Fibroblast of skin of scalp (primary cell): ENCODE results near the gene TUBG2. TPM values are rescaled to one million over a fixed set of nuclear protein-coding genes. Genes with fewer than 3 reads are reported as not detected.
"Not testable (repeated sequence)": the region's sequence is repeated elsewhere in the genome, so short reads cannot be mapped to it uniquely, and the experiment has no call there.

ENCODE experiments used
- DNase-seq: peaks from one replicate; pipeline ENCODE4 v3.0.0-alpha.2; 2013
- polyA plus RNA-seq, 2 experiments: library from polyadenylated mRNA; unstranded; fragments of 120-200 nt; gene quantifications; one replicate each; pipeline ENCODE4 v1.2.1, GENCODE V29; 2013; ENCODE audit not compliant: insufficient read length in 2 of 2

The TUBG2 gene
- polyA plus RNA-seq (2013, experiment 1 of 2; ENCODE audit: insufficient read length), result 21.1 TPM
- 18.6 TPM for polyA plus RNA-seq (2013, experiment 2 of 2; ENCODE audit: insufficient read length)

DNA sequence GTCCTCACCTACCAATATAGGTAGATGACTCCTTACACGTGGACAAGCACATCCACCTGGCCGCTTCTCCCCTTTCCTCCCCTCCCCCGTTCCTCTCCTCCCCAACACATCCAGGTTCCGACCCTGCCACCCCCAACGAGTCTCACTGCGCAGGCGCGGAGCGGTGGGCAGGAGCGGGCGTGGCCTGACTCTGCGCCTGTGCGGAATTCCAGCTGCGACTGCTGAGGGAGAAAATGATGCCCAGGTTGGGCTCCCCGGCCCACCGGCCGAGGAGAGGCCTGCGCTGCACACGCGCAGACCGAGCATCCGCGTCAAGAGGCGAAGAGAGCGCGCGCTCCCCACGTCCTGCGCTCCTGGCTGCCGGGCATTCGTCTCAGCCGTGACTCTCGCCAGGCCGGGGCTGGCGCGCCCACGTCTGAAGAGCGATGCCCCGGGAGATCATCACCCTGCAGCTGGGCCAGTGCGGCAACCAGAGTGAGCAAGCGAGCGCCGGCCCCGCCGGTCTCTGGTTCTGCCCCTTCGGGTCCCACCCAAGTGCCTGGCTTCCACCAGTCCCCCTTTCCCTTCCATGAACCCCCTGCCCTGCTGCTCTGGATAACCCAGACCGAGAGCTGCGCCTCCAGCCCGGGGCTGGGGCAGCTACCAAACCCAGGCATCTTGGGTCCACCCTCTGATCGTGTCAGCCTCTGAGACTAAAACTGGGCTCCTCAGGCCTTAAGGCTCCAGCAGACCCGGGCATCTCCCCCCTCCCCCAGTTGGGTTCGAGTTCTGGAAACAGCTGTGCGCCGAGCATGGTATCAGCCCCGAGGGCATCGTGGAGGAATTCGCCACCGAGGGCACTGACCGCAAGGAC lies at the start of gene TUBG2:
Gene TUBG2 (plus strand): TSS at position 206 of the 853 bp plus-strand sequence. CDS start 220 bp downstream, at position 426.
- peak; percentile 90 for DNase-seq

DNA sequence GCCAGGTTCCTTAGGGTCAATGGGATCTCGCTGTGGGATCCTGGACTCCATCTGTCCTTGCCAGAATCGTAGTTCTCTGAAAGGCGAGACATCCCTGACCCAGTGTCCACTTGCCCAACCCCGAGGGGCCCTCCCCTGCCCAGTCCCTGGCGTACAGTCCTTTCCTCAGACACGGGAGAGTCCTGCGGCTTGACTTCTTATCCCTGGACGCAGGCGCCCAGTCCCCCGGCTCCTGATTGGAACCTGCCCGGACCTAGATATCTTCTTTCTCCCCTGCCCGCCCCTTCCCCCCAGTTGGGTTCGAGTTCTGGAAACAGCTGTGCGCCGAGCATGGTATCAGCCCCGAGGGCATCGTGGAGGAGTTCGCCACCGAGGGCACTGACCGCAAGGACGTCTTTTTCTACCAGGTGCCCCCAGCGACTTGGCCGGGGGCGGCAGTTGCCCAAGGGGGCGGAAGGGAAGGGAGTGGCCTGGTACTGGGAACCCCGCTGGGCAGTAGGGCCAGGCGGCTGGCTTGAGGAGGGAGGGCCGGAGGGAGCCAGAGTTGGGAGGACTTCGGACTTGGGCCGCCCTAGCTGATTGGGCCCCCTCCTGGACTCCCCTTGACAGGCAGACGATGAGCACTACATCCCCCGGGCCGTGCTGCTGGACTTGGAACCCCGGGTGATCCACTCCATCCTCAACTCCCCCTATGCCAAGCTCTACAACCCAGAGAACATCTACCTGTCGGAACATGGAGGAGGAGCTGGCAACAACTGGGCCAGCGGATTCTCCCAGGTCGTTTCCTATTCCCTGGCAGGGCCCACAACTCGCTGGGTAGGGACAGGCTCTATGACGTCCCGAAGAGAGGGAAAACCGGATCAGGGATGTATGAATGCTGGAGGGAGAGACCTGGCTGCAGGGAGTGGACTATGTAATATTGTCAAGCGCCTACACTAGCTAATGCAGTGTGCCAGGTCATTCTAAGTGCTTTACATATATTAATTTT lies 49.0 kb upstream of the TUBG2 start:
- not testable (repeated sequence) for DNase-seq

DNA sequence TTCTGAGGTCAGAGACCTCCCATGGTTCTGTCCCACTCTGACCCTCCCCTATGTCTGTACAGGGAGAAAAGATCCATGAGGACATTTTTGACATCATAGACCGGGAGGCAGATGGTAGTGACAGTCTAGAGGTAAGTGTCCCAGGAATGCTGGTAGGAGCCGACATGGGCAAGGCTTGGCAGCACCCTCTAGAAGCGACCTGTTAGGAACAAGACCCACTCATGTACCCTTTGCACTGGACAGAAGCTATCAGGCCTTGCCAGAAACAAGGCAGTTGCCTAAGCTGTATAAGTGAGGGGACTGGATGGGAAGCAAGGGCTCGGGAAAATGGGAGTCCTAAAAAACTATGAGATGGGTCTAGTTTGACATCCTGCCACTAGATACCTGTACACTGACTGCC lies 47.1 kb upstream of the TUBG2 start:
- DNase-seq, result no peak

DNA sequence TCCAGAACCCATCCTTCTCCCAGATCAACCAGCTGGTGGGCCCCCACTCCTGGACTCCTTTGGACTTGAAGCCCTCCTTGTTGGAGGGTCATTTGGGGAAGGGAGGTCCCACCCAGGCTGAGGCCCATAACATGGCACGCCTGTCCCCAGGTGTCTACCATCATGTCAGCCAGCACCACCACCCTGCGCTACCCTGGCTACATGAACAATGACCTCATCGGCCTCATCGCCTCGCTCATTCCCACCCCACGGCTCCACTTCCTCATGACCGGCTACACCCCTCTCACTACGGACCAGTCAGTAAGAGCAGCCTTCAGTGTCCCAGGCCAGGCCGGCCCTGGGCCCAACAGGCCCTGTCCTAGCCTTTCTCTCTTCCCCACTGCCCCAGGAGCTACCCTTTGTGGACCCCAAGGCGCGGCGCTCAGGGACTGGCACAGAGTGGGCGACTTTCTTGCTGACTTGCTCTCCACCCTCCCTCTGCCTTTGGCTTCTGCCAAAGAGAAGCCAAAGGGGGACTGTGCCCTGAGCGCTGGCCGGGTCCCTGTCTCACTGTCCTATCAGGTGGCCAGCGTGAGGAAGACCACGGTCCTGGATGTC lies 45.3 kb upstream of the TUBG2 start:
- DNase-seq, result no peak

DNA sequence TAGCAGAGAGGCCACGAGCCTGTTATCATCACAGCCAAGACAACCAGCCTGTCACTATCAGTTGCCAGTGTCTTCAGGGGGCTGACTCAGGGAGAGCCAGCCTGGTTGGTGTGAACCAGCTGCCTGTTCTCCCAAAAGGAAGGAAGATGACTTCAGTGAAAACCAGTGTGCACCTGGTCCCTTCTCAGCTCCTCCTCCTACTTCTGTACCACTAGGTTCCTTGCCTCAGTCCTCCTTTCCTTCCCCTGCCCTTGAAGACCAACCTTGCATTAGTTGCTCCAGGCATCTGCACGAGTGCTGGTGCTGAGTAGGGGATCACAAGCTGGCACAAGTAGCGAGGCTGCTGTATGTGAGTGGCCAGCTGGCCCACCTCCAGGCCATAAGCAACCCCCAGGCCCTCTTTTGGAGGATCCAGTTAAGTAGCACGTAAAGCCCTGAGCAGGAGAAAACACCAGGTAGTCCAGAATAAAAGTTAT lies 41.1 kb upstream of the TUBG2 start:
- no peak for DNase-seq

DNA sequence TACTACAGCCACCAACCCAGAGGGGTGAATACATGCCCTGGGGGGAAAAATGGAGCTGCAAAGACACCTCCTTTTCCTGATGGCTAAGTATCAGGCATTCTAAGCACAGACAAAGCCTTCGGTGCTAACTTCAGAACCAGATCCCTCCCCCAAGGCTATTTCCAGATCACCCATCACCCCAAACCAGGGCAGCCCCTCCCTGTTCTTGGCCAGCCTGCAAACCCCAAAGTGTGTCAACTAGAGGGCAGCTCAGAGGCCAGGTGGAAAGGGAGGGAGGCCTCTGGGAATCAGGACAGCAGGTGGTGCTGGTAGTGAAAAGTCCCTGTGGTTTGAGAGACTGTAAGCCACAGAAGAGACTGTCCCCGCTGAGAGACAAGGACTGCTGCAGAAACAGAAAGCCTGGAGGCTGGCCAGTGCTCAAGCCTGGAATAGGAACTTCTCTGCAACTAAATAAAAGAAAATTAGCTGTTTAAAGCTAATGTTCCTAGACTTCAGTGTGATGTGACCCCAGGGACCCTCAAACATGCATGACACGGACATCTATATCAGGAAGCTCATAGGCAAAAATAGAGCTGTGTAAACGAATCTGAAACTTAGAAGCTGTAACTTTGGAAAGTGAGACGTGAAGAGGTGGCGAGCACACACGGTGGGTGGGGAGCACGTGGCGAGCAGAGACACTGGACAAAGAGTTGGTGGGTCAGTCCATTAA lies 40.5 kb upstream of the TUBG2 start:
- DNase-seq, result peak; percentile 4

DNA sequence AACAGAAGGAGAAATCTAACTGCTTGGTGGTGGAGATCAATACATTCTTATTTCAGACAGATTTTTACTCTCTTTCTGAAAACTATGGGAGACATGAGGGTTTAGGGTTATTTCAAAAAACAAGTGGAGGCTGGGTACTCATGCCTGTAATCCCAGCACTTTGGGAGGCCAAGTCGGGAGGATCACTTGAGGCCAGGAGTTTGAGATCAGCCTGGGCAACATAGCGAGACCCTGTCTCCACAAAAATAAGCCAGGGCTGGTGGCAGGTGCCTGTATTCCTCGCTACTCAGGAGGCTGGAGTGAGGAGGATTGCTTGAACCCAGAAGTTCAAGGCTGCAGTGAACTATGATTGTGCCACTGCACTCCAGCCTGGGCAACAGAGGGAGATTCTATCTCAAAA lies 37.1 kb upstream of the TUBG2 start:
- DNase-seq, result not testable (repeated sequence)

DNA sequence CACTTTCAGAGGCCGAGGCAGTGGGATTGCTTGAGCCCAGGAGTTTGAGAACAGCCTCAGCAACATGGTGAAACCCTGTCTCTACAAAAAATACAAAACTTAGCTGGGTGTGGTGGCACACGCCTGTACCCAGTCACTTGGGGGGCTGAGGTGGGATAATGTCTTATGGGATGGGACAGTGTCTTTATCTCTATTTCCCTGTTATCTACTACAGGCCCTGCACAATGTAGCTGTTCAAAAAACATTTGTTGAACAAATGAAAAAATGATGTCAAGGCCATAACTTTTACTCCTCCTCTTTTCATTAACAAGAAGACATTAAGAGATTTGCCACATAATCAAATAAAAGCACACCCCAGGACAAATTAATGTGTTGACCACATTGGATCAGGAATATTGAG lies 35.8 kb upstream of the TUBG2 start:
- DNase-seq, result no peak

DNA sequence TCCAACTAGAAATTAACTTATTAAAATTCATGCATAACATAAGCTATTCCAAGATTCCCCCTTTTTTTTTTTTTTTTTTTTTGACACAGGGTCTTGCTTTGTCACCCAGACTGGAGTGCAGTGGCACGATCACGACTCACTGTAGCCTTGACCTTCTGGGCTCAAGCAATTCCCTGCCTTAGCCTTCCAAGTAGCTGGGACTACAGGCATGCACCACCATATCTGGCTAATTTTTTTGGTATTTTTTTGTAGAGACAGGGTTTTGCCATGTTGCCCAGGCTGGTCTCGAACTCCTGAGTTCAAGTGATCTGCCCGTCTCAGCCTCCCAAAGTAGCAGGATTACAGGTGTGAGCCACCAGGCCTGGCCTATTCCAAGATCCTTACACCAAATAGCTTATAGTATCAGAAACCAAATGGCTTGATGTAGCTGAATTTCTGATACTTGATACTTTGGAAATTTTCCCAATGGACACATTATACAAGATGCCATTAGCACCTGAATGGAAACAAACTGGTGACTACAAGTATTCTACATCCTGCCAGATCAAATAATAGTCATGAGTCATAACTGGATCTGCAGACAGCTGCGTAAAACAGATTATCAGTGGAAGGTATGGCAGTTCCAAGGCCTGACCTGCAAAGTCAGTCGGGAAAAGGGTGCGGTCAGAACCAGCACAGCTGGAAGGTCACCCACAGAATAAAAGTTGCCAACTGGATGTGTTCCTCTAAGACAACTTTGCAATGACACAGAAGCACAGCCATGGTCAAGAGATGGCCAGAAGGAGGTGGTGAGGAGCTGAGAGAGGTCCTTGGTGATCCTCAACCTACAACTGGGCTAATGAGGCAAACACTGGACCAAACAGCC lies 35.1 kb upstream of the TUBG2 start:
- no peak for DNase-seq

DNA sequence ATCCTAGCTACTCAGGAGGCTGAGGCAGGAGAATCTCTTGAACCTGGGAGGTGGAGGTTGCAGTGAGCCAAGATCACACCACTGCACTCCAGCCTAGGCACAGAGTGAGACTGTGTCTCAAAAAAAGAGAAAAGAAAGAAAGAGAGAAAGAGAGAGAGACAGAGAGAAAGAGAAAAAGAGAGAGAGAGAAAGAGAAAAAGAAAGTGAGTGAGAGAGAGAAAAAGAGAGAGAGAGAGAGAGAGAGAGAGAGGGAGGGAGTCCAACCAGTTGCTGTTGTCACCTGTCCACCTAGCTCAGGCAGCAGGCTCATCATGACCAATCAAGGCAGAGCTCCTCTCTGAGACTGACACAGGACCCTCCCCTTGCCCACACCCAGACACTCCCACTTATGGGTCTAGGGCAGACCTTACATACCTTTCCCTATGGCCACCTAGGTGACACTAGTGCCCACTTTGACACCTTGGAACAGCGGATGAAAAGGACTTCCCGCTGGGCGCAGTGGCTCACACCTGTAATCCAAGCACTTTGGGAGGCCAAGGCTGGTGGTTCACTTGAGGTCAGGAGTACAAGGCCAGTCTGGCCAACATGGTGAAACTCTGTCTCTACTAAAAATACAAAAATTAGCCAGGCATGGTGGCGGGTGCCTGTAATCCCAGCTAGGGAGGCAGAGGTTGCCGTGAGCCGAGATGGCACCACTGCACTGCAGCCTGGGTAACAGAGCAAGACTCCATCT lies 31.9 kb upstream of the TUBG2 start:
- not testable (repeated sequence) for DNase-seq

DNA sequence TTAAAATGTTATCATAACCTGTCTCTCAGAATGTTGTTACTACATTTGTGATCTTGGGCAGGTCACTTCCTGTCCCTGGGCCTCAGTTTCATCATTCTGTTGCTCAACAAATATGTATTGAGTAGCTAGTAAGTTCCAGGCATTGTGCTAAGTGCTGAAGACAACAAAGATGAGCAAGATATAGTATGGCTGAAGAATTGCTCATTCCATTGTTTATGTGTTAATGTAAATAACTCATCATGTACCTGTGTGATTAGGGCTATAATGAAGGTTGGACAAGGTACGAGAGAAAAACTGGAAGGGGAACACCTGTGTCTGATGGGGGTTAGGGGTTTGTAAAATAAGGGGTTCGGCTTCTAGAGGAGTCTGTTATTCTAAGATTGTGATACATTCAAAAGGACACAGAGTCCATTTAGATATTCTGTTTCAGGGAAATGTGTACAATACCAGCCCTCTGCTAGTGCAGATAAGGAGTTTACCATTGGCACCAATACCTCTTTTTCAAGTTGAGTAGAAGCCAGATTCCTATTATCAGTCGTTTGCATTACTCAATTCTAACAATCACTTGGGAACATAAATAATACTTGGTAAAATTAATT lies 29.6 kb upstream of the TUBG2 start:
- no peak for DNase-seq

DNA sequence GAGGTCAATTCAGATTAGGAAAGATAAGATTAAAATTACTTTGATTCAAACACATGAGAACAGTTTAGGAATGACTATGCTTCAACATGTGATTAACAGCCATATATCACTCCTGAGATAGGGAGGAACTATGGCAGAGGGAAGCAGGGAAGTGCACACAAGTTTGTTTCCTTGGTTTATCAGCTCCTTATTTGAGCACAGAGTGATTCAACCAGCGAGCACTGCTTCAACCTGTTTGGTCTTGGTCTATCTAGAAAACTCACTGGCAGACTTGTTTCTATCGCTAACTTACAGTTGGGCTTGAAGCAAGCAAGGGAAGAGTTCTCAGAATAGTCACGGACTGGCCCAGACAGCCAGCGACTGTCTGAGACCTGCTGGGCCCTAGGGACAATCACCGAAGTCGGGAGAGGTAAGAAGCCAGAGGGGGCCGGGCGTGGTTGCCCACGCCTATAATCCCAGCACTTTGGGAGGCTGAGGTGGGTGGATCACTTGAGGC lies 26.1 kb upstream of the TUBG2 start:
- DNase-seq, result no peak

DNA sequence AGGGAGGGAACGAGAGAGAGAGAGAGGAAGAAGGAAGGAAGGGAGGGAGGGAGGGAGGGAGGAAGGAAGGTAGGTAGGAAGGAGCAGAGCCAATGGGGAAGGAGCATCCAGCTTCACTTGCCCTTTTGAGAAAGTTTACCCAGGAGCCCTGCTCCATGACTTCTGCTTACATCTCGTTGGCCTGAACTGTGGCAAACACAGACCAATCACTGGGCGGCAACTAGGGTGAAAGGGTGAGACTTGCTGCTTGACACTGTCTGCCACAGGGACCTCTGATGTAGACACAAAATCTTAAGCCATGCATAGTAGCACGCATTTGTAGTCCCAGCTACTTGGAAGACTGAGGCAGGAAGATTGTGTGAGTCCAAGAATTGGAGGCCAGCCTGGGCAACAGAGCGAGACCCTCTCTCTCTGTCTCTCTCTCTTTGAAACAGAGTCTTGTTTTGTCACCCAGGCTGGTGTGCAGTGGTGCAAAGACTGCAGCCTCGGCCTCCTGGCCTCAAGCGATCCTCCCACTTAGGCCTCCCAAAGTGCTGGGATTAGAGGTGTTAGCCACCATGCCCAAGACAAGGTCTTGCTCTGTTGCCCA lies 19.5 kb upstream of the TUBG2 start:
- DNase-seq, result no peak

DNA sequence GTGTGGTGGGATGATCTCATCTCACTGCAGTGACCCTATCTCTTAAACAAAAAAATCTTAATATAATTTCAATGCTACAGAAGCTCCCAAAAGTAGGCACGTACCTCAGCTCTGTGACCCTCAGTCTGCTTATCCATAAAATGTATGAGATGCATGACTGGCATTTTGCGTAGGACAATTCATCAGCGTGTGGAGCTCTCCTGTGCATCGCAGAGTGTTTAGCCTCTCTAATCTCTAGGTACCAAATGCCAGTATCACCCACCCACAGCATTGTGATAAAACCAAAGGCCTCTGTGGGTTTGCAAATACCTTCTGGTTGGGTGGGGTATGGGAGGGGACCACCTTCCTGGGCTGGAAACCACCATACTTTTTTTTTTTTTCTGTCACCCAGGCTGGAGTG lies 19.0 kb upstream of the TUBG2 start:
- no peak for DNase-seq

DNA sequence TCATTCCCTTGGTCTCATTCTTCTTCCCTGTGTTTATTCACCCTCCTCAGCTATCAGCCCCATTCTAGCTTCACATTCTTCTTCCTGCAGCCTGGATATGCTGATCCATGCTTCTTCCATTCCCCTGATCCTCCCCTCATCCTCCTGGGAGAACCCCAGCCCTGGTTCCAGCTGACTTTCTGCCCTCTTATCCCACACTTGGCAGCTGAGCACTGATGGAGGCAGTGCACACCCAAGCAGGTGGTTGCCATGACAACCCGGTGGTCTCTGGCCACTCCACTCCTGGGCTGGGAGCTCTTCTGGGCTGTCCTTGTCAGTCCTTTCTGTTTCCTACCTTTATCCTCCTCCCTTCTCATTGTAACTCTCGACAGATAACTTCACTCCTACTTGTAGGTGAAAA lies 16.7 kb upstream of the TUBG2 start:
- DNase-seq, result no peak

DNA sequence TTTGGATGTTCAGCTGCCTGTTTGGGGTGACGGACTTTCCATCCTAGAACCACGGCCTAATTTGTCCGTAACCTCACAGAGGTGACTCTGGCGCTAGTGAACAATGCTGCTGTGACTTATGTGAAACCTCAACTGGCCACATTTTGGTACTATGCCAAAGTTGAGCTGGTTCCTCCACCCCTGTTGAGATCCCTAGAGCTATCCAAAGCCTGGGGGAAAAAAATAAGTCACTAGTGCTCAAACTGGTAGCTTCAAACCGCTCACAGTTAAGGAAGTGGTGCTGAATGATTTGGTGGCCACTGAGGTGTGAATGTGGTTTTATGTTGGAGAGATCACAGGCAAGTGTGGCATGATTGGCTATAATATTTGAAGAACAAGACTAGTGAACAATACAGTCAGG lies 11.3 kb upstream of the TUBG2 start:
- no peak for DNase-seq

DNA sequence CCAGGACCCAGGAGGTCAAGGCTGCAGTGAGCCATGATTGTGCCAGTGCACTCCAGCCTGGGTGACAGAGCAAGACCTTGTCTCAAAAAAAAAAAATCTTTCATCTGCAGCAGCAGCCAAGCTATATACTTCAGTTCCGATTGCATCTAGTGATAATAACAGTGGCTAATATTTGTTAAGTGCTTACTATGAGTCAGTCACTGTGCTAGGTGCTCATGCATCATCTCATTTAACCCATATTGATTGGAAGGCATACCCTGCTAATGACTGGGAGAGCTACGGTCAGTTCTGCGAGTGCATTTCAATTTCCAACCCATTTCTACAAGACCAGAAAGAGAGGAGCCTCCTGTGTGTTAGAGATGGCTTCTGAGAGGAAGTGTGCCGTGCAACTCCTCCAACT lies 7.7 kb upstream of the TUBG2 start:
- DNase-seq, result no peak

DNA sequence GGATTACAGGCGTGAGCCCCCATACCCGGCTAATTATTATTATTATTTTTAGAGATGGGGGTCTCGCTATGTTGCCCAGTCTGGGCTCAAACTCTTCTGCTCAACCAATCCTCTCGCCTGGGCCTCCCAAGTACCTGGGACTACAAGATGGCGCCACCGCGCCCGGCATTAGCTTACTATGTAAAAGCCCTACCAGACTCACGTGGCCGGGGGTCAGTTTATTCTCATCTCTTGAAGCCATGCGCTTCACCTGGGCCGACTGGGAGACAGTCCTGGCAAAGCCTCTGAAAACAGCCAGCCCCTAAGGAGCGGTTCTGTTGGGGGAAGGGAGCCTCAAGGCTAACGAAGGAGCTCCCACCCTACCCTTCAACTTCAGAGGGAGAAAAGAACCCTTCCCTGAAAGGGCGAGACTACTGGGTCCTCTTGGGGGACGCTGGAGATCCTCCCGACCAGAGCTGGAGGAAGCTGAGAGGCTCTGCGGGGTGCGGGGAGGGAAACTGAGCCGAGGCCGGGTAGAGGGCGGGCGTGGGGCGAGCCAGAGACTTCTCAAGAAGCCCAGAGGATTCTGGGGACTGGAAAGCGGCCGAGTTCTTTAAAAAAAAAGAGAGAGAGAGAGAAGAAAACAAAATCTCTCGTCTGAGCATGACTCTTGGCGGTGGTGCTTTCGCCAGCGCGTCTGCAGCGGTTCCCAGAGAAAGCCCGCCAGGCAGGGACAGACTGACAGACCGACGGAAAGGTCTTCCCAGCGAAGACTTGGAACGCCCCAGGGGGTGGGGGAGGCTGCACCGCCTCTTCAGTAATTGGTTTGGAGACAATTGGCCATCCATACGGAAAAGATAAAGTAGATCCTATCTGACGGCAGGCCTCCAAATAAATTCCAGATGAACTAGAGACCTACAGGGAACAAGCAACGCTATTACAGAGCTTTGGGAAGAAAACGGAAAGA lies 5.6 kb upstream of the TUBG2 start:
- peak; percentile 75 for DNase-seq
